GM18873 (cell line): ENCODE measurements around the gene HYAL2.

Experiments
- ATAC-seq: cut with Tn5 transposase; IDR thresholded peaks from one replicate; pipeline ENCODE4 v1.9.1; 2021; ENCODE audit warnings: mild to moderate bottlenecking, moderate library complexity, moderate number of reproducible peaks; ENCODE audit not compliant: unreplicated experiment, low FRiP score

The HYAL2 gene

DNA sequence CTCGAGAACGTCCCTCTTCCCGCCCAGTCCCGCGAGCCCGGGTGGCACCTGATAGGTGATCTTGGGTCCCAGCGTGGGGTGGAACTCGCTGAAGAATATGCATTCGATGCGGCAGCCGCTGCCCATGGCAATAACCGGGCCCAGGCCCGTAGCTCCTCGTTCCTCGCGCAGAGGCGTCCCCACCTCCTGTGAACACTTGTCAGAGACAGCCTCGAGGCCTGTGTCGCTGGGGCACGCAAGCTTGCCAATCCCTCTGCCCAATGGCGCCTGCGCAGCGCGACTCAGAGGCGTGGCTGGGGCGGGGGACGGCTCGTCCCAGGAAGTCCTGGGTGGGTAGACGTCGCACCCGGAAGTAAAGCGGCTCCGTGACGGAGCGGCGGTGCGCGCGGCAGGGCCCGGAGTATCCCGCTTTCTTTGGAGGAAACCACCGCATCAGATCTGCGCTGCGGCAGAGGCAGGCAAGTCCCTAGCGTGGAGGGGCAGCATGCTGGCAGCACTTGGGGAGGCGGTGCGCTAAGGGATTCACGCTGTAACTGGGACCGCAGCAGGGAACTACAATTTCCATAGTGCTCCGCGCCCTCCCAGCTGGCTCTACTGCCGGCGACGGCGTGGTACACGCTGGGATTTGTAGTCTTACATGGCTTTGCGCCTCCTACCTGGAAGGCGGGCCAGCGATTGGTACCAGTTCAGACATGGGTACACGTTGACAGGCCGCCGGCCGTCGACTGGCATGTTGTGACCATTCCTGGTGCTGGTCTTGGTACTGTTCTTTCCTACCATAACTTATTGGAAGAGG is 28.2 kb upstream of the HYAL2 start, which contains the start of the genes CYB561D2 and NPRL2:
TSS of gene CYB561D2 (plus strand) at position 336 of the 796 bp plus-strand sequence. CDS start 572 bp downstream, outside the sequence.
TSS of gene NPRL2 (minus strand) at position 249 of the 796 bp plus-strand sequence. CDS start at position 126, 123 bp downstream.
- ATAC-seq, result peak; percentile 65

GRCh38 chr3:50350213-50350526 is 27.6 kb upstream of the HYAL2 start:
- ATAC-seq, result no peak

DNA sequence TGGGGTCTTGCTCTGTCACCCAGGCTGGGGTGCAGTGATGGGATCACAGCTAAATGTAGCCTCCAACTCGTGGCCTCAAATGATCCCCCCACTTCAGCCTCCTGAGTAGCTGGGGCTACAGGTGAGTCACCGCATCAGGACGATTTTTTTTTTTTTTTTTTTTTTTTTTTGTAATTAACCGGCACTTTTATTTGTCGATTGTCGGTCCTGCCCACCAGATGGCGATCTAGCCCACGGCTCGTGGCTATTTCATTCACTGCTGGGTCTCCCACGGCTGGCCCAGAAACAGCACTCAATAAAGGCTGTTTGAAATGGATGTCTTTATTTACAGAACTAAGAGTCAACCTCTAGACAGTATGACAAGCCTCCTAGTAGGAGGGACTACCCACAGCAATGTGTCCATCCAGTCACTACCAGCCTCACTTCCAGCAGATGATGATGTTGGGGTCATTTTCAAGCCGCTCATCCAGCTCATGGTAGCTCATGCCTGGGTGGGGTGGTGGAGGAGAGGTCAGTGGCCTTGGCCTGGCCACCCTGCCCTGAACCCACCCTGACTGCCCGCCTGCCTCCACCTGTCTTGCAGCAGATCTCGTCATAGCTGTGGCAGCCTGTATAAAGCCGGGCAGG is 24.8 kb upstream of the HYAL2 start:
- no peak for ATAC-seq

DNA sequence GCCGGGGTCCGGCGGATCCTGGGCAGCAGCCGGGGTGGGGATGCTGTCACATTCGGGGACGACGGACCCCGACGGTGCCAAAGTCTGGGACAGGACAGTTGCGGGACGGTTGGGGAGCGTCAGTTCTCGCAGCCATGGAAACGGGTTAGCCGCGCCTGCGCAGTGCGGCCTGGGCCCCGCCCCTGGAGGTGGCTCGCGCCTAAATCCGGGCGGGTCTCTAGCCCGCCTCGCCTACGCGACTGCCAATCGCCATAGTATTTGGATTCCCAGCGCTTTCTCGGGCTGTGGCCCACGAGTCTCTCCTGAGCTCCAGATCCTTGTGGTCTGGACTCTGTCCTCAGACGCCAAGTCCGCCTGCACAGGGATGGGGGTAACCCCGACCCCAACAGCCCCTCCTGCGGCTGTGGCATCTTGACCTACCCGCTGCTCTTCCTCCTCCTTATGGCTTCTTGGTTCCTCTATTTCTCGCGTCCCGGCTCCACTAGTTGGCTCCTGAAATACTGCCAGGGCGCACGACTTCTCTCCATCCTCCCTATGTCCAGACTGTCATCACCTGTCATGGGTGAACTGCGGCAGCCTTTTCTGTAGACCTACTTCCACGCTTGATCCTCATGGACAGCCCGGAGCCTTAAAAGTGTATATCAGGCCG is 23.2 kb upstream of the HYAL2 start, which contains the start of gene ZMYND10:
TSS of gene ZMYND10 (minus strand) at position 147 of the 649 bp plus-strand sequence. CDS start 153 bp downstream, outside the sequence.
- ATAC-seq, result no peak

DNA sequence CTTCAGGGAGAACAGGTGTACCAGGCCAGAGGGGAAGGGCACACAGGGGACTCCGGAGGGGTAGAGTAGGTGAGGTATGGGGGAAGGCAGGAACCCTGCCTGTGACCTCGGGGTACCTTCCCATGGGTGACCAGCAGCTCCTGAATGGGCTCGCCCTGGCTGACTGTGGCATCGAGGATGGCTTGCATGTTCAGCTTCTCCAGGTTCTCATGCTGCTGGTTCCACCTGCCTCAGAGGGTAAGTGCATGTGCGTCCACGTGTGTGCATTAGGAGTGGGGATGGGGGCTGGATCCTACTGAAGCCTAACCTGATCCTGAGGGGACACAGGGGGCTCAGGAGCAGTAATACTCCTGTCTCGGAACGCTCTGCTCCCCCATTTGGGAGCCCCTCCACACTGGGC is 22.5 kb upstream of the HYAL2 start:
- ATAC-seq, result no peak

DNA sequence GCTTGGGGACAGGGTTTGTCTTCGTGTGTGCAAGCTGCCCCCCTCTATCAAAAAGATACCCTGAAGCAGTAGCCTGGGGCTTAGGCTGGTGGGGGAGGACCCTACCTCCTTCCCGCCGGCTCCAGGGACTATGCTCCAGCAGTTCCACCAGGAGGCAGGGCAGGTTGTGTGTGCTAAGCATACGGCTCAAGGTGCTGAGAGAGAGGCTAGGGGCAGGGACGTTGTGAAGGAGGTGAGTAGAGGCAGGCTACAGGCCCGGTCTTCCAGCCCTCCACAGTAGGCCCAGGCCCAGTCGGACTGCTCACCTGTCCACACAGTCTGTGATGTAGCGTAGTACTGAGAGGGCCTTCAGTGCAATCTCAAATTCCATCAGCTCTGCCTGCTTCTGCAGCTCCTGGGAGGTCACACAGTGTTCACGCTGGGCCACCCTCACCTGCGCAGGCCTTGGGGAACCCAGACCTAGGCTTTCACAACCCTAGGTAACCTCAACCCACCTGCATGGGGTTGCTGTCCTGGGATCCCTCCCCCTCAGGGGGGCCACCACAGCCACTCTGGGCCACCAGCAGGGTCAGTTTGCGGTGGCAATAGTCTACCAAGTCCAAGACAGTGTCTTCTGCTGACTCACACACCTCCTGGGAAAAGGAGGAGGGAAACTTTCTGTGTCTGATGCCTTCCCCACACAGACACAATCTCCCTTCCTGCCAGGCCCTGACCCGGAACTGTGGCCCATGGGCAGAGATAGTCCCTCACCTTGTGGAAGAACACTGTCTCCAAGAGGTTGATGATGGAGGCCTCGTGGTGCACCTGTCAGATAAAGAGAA is 20.5 kb upstream of the HYAL2 start:
- no peak for ATAC-seq

GRCh38 chr3:50341996-50342650 is 19.6 kb upstream of the HYAL2 start:
- no peak for ATAC-seq

DNA sequence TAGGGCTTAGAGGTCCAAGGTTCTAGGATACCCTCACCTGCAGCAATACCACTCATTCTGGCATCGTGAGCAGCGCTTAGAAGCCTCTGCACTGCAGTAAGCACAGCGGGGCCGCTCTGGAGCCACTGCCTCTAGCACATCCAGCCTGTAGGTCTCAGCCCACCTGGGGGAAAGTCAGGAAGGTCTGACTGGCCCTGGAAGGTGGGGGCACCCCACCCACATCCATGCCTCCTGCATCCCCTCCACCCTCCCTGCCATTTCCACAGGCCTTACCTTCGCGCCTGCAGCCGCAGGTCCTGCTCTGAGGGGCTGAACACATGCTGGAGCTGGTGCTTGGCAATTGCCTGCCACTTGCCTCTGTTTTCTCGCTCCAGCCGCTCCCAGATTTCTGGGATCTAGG is 19.0 kb upstream of the HYAL2 start:
- ATAC-seq, result no peak

GRCh38 chr3:50340448-50341329 is 18.1 kb upstream of the HYAL2 start, which contains the start of gene RASSF1:
Gene RASSF1, minus strand, starts transcription at chr3:50340836. Its CDS starts 31 bp downstream, at chr3:50340805.
- ATAC-seq, result no peak

DNA sequence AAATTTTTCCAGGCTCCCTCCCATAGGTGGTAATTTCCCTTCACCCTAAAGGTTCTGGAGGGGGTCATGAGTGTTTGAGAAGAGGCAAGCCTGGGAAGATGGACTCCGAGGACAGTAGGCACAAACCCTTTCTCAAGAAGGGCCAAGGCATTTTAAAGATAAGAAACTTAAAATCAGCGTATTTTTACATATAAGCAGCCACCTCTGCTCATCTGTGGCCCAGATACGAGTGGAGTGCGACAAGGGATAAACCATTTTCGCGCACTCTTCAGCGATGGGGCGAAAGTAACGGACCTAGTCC is 17.6 kb upstream of the HYAL2 start:
- ATAC-seq, result no peak

DNA sequence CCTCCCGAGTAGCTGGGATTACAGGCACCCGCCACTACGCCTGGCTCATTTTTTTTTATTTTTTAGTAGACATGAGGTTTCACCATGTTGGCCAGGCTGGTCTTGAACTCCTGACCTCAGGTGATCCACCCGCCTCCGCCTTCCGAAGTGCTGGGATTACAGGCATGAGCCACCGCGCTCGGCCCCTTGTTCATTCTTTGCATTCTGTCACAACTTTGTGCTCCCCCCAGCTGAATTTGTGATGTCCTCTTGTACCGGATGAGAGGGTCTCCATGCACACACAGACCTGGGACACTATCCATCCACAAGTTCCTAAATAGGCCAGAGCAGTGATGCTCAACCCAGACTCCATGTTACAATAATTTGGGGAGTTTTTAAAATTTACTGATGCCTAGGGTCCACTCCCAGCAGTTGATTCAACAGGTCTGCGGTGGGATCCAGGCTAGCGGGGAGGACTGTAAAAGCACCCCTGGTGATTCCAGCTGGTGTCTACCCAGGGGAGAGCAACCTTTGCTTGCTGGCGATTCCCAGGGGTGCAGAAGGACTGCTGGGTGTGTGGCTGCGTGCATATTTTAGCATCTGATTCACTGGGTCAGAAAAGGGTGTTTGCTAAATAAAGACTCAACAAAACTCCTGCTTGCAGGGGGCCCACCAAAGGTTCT is 17.1 kb upstream of the HYAL2 start:
- no peak for ATAC-seq

- no peak for ATAC-seq
Measured at GRCh38 chr3:50338965-50339364, 16.4 kb upstream of the HYAL2 start.

DNA sequence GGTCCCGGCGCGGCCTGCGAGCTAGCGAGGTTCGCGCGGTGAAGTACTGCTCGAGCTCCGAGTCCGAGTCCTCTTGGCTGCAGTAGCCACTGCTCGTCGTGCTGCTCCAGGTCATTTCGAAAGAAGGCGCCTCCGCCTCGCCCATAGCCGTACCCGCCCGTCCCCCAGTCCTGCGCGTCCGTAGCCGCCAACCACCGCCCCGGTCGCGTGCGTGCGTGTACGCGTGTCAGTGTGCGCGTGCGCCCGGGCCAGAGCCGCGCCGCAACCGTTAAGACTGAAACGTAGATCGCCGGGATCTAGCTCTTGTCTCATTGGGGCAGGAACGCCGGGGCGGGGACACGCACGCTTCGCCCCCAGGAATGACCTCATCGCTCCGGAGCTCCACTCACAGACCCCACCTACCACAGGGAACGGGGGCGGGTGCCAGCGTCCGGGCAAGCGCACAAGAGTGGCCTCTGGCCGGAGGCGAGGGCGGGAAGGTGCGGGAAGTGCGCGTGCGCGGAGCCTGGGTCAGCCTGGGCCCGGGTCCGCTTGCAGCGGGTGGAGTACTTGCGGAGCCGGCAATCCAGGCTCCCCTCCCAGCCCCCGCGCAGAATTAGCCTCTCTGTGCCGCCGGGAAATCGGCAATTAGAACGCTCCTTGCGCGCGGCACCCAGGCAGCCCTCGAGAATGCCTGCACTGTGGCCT is 14.8 kb upstream of the HYAL2 start:
- ATAC-seq, result peak; percentile 75

DNA sequence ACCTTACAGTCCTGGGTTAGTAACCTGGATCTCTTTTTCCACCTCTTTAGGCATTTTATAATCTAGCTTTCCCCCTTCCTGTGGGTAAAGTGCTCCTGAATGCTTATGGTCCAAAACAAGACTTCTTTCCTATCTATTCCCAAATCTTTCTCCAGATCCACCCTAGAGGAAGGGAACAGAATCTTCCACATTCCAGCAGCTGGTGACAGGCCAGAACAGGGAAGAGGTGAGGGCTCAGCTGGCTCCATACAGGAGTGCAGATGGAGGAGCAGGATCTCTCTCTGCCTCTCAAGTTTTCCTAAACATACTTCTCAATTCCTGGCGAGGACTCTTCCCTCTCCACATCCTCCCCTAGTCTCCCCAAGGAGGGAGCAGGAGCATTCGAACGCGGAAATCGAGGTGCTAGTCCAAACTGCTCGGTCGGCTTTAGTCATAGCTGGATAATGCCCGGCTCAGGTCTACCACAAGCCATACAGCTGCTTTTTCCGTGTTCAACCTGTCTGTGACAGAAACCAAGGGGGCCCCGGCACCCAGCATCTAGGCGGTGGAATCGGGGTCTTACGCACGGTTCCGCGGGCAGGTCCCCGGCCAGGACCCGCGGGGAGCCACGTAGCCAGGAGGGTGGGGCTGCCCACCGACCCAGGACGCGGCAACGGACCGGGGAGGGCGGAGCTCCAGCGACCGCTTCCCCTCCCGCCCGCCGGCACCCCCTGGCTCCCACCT is 14.1 kb upstream of the HYAL2 start:
- peak; percentile 24 for ATAC-seq

- ATAC-seq, result no peak
Measured at GRCh38 chr3:50334339-50335075, 12.0 kb upstream of the HYAL2 start.

DNA sequence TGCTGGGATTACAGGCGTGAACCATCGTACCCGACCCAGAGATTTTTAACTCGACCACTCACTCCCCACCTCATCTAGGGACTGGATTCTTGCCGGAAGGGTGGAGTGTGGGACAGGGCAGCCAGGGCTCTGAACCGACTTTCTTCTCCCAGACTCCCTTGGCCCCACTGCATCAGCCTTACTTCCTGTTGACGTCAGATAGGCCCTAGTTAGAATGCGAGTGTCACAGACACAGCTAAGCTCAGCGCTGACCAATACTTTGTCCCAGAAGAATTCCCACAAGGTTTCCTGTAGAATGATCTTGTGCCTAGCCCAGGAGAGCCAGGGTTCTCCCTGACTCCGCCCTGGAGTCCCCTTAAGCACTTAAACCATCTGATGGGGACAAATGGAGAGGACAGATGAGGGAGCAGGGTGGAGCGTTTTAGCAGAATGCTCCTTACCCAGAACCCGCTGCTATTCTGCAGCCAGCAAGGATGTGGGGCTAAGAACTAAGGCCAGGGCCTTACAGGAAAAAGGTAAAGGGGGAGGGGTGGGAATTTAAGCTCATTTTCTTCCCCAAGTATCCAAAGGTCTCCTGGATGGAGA is 11.3 kb upstream of the HYAL2 start:
- ATAC-seq, result no peak
